Neural cell (in vitro differentiated cells): ENCODE data around the gene KCNK6.

Experiments
- CTCF ChIP-seq: fragments of 450-650 bp; IDR thresholded peaks from 2 replicates; pipeline ENCODE4 v1.5.1; 2014; ENCODE audit warnings: antibody characterized with exemption, mild to moderate bottlenecking, moderate library complexity; ENCODE audit not compliant: poor library complexity, severe bottlenecking
- EP300 ChIP-seq: fragments of 450-650 bp; conservative IDR thresholded peaks from 2 replicates; pipeline ENCODE4 v1.6.1; 2014; ENCODE audit warnings: antibody characterized with exemption, mild to moderate bottlenecking, moderate library complexity; ENCODE audit not compliant: poor library complexity, severe bottlenecking
- EZH2 ChIP-seq: fragments of 200-600, 300-800 bp; shearing (Covaris generic), sonication (generic); IDR thresholded peaks from 2 replicates; pipeline ENCODE4 v1.6.1; 2014; ENCODE audit warnings: antibody characterized with exemption, low read length, borderline replicate concordance, mild to moderate bottlenecking; ENCODE audit not compliant: insufficient read depth, poor library complexity, severe bottlenecking
- RAD21 ChIP-seq: fragments of 450-650 bp; conservative IDR thresholded peaks from 2 replicates; pipeline ENCODE4 v1.6.1; 2014; ENCODE audit warnings: antibody characterized with exemption, mild to moderate bottlenecking, moderate library complexity

GRCh38 chr19:38306236-38306635 lies 13.4 kb upstream of the KCNK6 start:
- TF ChIP-seq CTCF (no peak), EZH2 (no peak), RAD21 (no peak), EP300 (no peak)
